Endothelial cell (in vitro differentiated cells): ENCODE results near the gene DYNLL2. TPM values are rescaled to one million over a fixed set of nuclear protein-coding genes. Genes with fewer than 3 reads are reported as not detected.
A peak's percentile ranks its signal among the peaks of the same experiment; 100 is the strongest.

ENCODE experiments used
- DNase-seq: peaks from one replicate; pipeline ENCODE4 v3.0.0; 2021; ENCODE audit warnings: low spot score
- H3K27ac Mint-ChIP-seq: one replicate; pipeline ENCODE4 v1.8.0; 2021; ENCODE audit warnings: mixed read lengths, inconsistent platforms; ENCODE audit not compliant: unreplicated experiment
- H3K27me3 Mint-ChIP-seq: one replicate; pipeline ENCODE4 v1.8.0; 2021; ENCODE audit warnings: mild to moderate bottlenecking, moderate library complexity, mixed read lengths, inconsistent platforms; ENCODE audit not compliant: unreplicated experiment
- H3K36me3 Mint-ChIP-seq: one replicate; pipeline ENCODE4 v1.8.0; 2021; ENCODE audit warnings: mild to moderate bottlenecking, low read depth, mixed read lengths, inconsistent platforms; ENCODE audit not compliant: unreplicated experiment
- H3K4me1 Mint-ChIP-seq: one replicate; pipeline ENCODE4 v1.8.0; 2021; ENCODE audit warnings: mild to moderate bottlenecking, mixed read lengths, inconsistent platforms; ENCODE audit not compliant: unreplicated experiment
- H3K4me3 Mint-ChIP-seq: one replicate; pipeline ENCODE4 v1.8.0; 2021; ENCODE audit warnings: mild to moderate bottlenecking, mixed read lengths, inconsistent platforms; ENCODE audit not compliant: unreplicated experiment
- H3K9me3 Mint-ChIP-seq: one replicate; pipeline ENCODE4 v1.8.0; 2021; ENCODE audit warnings: mixed read lengths, inconsistent platforms; ENCODE audit not compliant: unreplicated experiment
- CTCF ChIP-seq: fragments of 200-600 bp; sonication (generic); IDR thresholded peaks from one replicate; pipeline ENCODE4 v1.5.0; 2021; ENCODE audit warnings: antibody characterized with exemption; ENCODE audit not compliant: unreplicated experiment
- total RNA-seq: library from RNA; stranded (reverse); fragmentation: NEBNext Ultra II Directional; extraction: Animal tissue kit (Norgen Biotek cat#: 25700); gene quantifications from one replicate; pipeline ENCODE4 v1.2.1, GENCODE V29; 2021; ENCODE audit not compliant: unreplicated experiment

DYNLL2 gene
- total RNA-seq, 1 donor from 2014 or later = 14.6 TPM

- peak; percentile 87 for TF ChIP-seq CTCF
- Mint-ChIP-seq H3K9me3 (no peaks in the 10 kb centered on the region), H3K4me1 (no peaks in the 10 kb centered on the region)
Observed at GRCh38 chr17:58112970-58113631, 29.9 kb downstream of the DYNLL2 start.

GRCh38 chr17:58113947-58114346, 30.7 kb downstream of the DYNLL2 start:
- no peak overlapping the region for H3K4me3 Mint-ChIP-seq
- no peak for DNase-seq
- H3K27ac Mint-ChIP-seq = no peak overlapping the region
- H3K9me3 Mint-ChIP-seq = no peaks in the 10 kb centered on the region
- H3K36me3 Mint-ChIP-seq = no peaks in the 10 kb centered on the region
- H3K4me1 Mint-ChIP-seq = no peaks in the 10 kb centered on the region
- no peak for TF ChIP-seq CTCF
- peaks cover 4% of the 10 kb centered on the region for H3K27me3 Mint-ChIP-seq

More at GRCh38 chr17:58112970-58113631, 29.9 kb downstream of the DYNLL2 start:
- no peak overlapping the region for H3K27ac Mint-ChIP-seq
- peaks cover 4% of the 10 kb centered on the region for H3K27me3 Mint-ChIP-seq
- no peak overlapping the region for H3K4me3 Mint-ChIP-seq
- peak; percentile 87 for DNase-seq
- H3K36me3 Mint-ChIP-seq = no peaks in the 10 kb centered on the region

GRCh38 chr17:58117382-58117781, 34.2 kb downstream of the DYNLL2 start:
- H3K27me3 Mint-ChIP-seq = peaks cover 4% of the 10 kb centered on the region
- DNase-seq = no peak
- TF ChIP-seq CTCF = no peak
- H3K4me1 Mint-ChIP-seq = no peaks in the 10 kb centered on the region
- no peaks in the 10 kb centered on the region for H3K36me3 Mint-ChIP-seq
- no peaks in the 10 kb centered on the region for H3K9me3 Mint-ChIP-seq
- H3K4me3 Mint-ChIP-seq = no peak overlapping the region
- H3K27ac Mint-ChIP-seq = no peak overlapping the region

- Mint-ChIP-seq H3K36me3 (no peaks in the 10 kb centered on the region), H3K4me1 (no peaks in the 10 kb centered on the region)
- DNase-seq = no peak
Observed at GRCh38 chr17:58119491-58119890, 36.3 kb downstream of the DYNLL2 start.

More at GRCh38 chr17:58119491-58119890, 36.3 kb downstream of the DYNLL2 start:
- Mint-ChIP-seq H3K4me3 (no peak overlapping the region), H3K27ac (no peak overlapping the region), H3K9me3 (no peaks in the 10 kb centered on the region), H3K27me3 (peaks cover 4% of the 10 kb centered on the region)
- no peak for TF ChIP-seq CTCF
